ENCODE results near the gene CEACAM16. TPM values are rescaled to one million over a fixed set of nuclear protein-coding genes. Genes with fewer than 3 reads are reported as not detected.

The CEACAM16 gene
- total RNA-seq, 1 experiment from 2014 or later = not detected

GRCh38 chr19:44710483-44710882 lies 11.5 kb downstream of the CEACAM16 start:
- no peak overlapping the region for H2AFZ ChIP-seq (ENCODE audit: low read length)
- DNase-seq = no peak
- H3K9me3 ChIP-seq (ENCODE audit: low read length) = no peaks in the 10 kb centered on the region
- H3K9ac ChIP-seq (ENCODE audit: low read length) = no peak overlapping the region
- H3K36me3 ChIP-seq (ENCODE audit: low read depth, low read length) = no peaks in the 10 kb centered on the region
- no peaks in the 10 kb centered on the region for H3K27me3 ChIP-seq (ENCODE audit: low read length)
- no peaks in the 10 kb centered on the region for H3K79me2 ChIP-seq (ENCODE audit: low read length)
- H3K4me3 ChIP-seq (ENCODE audit: low read length) = no peak overlapping the region
- H3K9me2 ChIP-seq (replicated peaks; ENCODE audit: low read length) = no peaks in the 10 kb centered on the region
- no peaks in the 10 kb centered on the region for H4K20me1 ChIP-seq (ENCODE audit: low read length)
- no peak overlapping the region for H3K27ac ChIP-seq (ENCODE audit: low read length)
- intact Hi-C loops (cut with micrococcal nuclease) = no loop called here
- no peak overlapping the region for H3K4me2 ChIP-seq (ENCODE audit: low read length)
- H3K4me1 ChIP-seq (ENCODE audit: insufficient read depth, low read length) = no peaks in the 10 kb centered on the region
- TF ChIP-seq EZH2phosphoT487 (IDR thresholded peaks at IDR 0.05; ENCODE audit: borderline replicate concordance, low read length) (no peak), EZH2 (IDR thresholded peaks at IDR 0.05; ENCODE audit: low read length, unreplicated experiment) (no peak)
- TF ChIP-seq, protein P1, sequence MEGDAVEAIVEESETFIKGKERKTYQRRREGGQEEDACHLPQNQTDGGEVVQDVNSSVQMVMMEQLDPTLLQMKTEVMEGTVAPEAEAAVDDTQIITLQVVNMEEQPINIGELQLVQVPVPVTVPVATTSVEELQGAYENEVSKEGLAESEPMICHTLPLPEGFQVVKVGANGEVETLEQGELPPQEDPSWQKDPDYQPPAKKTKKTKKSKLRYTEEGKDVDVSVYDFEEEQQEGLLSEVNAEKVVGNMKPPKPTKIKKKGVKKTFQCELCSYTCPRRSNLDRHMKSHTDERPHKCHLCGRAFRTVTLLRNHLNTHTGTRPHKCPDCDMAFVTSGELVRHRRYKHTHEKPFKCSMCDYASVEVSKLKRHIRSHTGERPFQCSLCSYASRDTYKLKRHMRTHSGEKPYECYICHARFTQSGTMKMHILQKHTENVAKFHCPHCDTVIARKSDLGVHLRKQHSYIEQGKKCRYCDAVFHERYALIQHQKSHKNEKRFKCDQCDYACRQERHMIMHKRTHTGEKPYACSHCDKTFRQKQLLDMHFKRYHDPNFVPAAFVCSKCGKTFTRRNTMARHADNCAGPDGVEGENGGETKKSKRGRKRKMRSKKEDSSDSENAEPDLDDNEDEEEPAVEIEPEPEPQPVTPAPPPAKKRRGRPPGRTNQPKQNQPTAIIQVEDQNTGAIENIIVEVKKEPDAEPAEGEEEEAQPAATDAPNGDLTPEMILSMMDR (conservative IDR thresholded peaks at IDR 0.05; ENCODE audit: low read depth, low read length) = no peak
- POLR2A ChIA-PET (ENCODE audit: unreplicated experiment) = no interaction called here
- CTCF ChIA-PET = no interaction called here
- no peak for ATAC-seq
- no TSS peak for BruUV-seq (replicated peaks)
- no peaks in the 10 kb centered on the region for H3F3A ChIP-seq (ENCODE audit: low read length, unreplicated experiment)

- Histone ChIP-seq H4K20me1 (ENCODE audit: low read length) (no peaks in the 10 kb centered on the region), H2AFZ (ENCODE audit: low read length) (no peak overlapping the region), H3K4me3 (ENCODE audit: low read length) (no peak overlapping the region), H3K9ac (ENCODE audit: low read length) (no peak overlapping the region), H3K9me2 (replicated peaks; ENCODE audit: low read length) (no peaks in the 10 kb centered on the region), H3K4me2 (ENCODE audit: low read length) (no peak overlapping the region), H3K79me2 (ENCODE audit: low read length) (no peaks in the 10 kb centered on the region), H3K27me3 (ENCODE audit: low read length) (no peaks in the 10 kb centered on the region), H3K27ac (ENCODE audit: low read length) (no peak overlapping the region), H3K4me1 (ENCODE audit: insufficient read depth, low read length) (peaks cover under 1% of the 10 kb centered on the region; the same call in 1 of the 2 replicates), H3F3A (ENCODE audit: low read length, unreplicated experiment) (no peaks in the 10 kb centered on the region), H3K36me3 (ENCODE audit: low read depth, low read length) (no peaks in the 10 kb centered on the region), H3K9me3 (ENCODE audit: low read length) (no peaks in the 10 kb centered on the region)
- DNase-seq (no peak), ATAC-seq (no peak)
- ChIA-PET POLR2A (ENCODE audit: unreplicated experiment) (interaction anchor here (0.7 kb wide), 1 partner anchor 53 kb away, joined by 15 read pairs; no protein-coding TSS in a partner anchor), CTCF (interaction anchor here (0.7 kb wide), 1 partner anchor 136 kb away, joined by 3 read pairs; no protein-coding TSS in a partner anchor)
- intact Hi-C loops (cut with micrococcal nuclease) = no loop called here
- TF ChIP-seq, protein P1 (conservative IDR thresholded peaks at IDR 0.05; ENCODE audit: low read depth, low read length) = no peak
- TF ChIP-seq EZH2 (IDR thresholded peaks at IDR 0.05; ENCODE audit: low read length, unreplicated experiment) (no peak), EZH2phosphoT487 (IDR thresholded peaks at IDR 0.05; ENCODE audit: borderline replicate concordance, low read length) (no peak)
- BruUV-seq (replicated peaks) = no TSS peak
Measured at GRCh38 chr19:44712864-44713515, 14.0 kb downstream of the CEACAM16 start.

DNA sequence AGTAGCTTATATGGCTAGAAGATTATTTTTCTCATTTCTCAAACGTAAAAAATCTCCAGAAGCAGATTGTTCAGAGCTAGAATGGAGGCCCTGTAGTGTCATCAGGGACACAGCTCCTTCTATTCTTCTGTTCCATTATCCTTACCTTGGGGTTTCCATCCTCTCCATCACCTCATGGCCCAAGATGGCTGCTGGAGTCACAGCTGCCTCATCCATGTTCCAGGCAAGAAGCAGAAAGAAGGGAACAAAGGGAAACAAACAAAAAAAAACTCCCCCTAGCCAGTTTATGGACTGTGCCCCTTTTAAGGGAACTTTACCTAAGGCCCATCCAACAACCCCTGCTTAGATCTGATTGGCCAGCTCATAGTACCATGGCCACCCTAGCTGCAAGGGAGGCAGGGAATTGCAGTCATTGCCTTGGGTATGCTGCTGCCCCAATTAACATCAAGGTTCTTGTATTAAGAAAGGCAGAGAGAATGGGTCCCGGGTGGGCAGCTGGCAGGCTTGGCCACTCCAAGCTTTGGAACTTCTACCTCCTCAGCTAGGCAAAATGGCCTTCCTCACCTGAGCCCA lies 15.7 kb downstream of the CEACAM16 start:
- Histone ChIP-seq H3K9me2 (replicated peaks; ENCODE audit: low read length) (no peaks in the 10 kb centered on the region), H3K27me3 (ENCODE audit: low read length) (no peaks in the 10 kb centered on the region), H3K4me1 (ENCODE audit: insufficient read depth, low read length) (peaks cover 16% of the 10 kb centered on the region), H4K20me1 (ENCODE audit: low read length) (no peaks in the 10 kb centered on the region), H2AFZ (ENCODE audit: low read length) (no peak overlapping the region), H3K36me3 (ENCODE audit: low read depth, low read length) (no peaks in the 10 kb centered on the region), H3K9ac (ENCODE audit: low read length) (no peak overlapping the region), H3K9me3 (ENCODE audit: low read length) (no peaks in the 10 kb centered on the region), H3K4me2 (ENCODE audit: low read length) (no peak overlapping the region), H3K79me2 (ENCODE audit: low read length) (no peaks in the 10 kb centered on the region), H3K4me3 (ENCODE audit: low read length) (no peak overlapping the region), H3K27ac (ENCODE audit: low read length) (no peak overlapping the region), H3F3A (ENCODE audit: low read length, unreplicated experiment) (no peaks in the 10 kb centered on the region)
- CTCF ChIA-PET = interaction anchor here (1.0 kb wide), 1 partner anchor 9 kb away, joined by 6 read pairs; no protein-coding TSS in a partner anchor
- POLR2A ChIA-PET (ENCODE audit: unreplicated experiment) = no interaction called here
- intact Hi-C loops (cut with micrococcal nuclease) = no loop called here
- TF ChIP-seq EZH2 (IDR thresholded peaks at IDR 0.05; ENCODE audit: low read length, unreplicated experiment) (no peak), EZH2phosphoT487 (IDR thresholded peaks at IDR 0.05; ENCODE audit: borderline replicate concordance, low read length) (no peak)
- TF ChIP-seq, protein P1 (conservative IDR thresholded peaks at IDR 0.05; ENCODE audit: low read depth, low read length) = no peak
- BruUV-seq (replicated peaks) = no TSS peak
- ATAC-seq (no peak), DNase-seq (no peak)

Measured in PC-3 (cell line).